GM23338 (cell line): ENCODE results near the gene NTNG2.

Source experiments
- CREB1 ChIP-seq: fragments of 250-450 bp; sonication (Bioruptor Pico); IDR thresholded peaks from 2 replicates; pipeline ENCODE4 v1.5.0; 2020; ENCODE audit warnings: low read depth, mild to moderate bottlenecking, moderate library complexity
- CTCF ChIP-seq, 2 experiments: fragments of 200-600 bp in 1 of 2; sonication (generic) in 1 of 2; conservative IDR thresholded peaks; 2 replicates each; pipeline versions ENCODE4 v1.5.1 to v1.6.1; 2016 to 2017; ENCODE audit warnings: antibody characterized with exemption in 2 of 2, low read depth in 2 of 2, mild to moderate bottlenecking in 2 of 2, moderate library complexity in 1 of 2
- ETS1 ChIP-seq: IDR thresholded peaks from 2 replicates; pipeline ENCODE4 v1.6.1; 2016; ENCODE audit warnings: antibody characterized with exemption
- EZH2 ChIP-seq: fragments of 200-600 bp; sonication (generic); IDR thresholded peaks from one replicate; pipeline ENCODE4 v1.8.0; 2017; ENCODE audit warnings: antibody characterized with exemption, mild to moderate bottlenecking, low read depth; ENCODE audit not compliant: unreplicated experiment
- EZH2phosphoT487 ChIP-seq: fragments of 200-600 bp; sonication (generic); IDR thresholded peaks from one replicate; pipeline ENCODE4 v1.8.1; 2018; ENCODE audit warnings: antibody characterized with exemption; ENCODE audit not compliant: unreplicated experiment
- JUNB ChIP-seq: IDR thresholded peaks from one replicate; pipeline ENCODE4 v1.6.1; 2016; ENCODE audit warnings: antibody characterized with exemption; ENCODE audit not compliant: unreplicated experiment
- NANOG ChIP-seq: IDR thresholded peaks from 2 replicates; pipeline ENCODE4 v1.6.1; 2016; ENCODE audit warnings: antibody characterized with exemption, borderline replicate concordance
- POLR2AphosphoS5 ChIP-seq: IDR thresholded peaks from 2 replicates; pipeline ENCODE4 v1.6.1; 2016; ENCODE audit warnings: antibody characterized with exemption, low read depth
- REST ChIP-seq: IDR thresholded peaks from one replicate; pipeline ENCODE4 v1.6.1; 2018; ENCODE audit warnings: antibody characterized with exemption; ENCODE audit not compliant: unreplicated experiment
- STAT1 ChIP-seq: IDR thresholded peaks from one replicate; pipeline ENCODE4 v1.6.1; 2016; ENCODE audit warnings: antibody characterized with exemption; ENCODE audit not compliant: unreplicated experiment
- ZNF114 ChIP-seq: fragments of 250-450 bp; sonication (Bioruptor Pico); IDR thresholded peaks from 2 replicates; pipeline ENCODE4 v1.5.0; 2020; ENCODE audit warnings: mild to moderate bottlenecking, moderate library complexity
- ZNF462 ChIP-seq: fragments of 250-450 bp; sonication (Bioruptor Pico); IDR thresholded peaks from 2 replicates; pipeline ENCODE4 v1.5.0; 2020; ENCODE audit warnings: mild to moderate bottlenecking, moderate library complexity

DNA sequence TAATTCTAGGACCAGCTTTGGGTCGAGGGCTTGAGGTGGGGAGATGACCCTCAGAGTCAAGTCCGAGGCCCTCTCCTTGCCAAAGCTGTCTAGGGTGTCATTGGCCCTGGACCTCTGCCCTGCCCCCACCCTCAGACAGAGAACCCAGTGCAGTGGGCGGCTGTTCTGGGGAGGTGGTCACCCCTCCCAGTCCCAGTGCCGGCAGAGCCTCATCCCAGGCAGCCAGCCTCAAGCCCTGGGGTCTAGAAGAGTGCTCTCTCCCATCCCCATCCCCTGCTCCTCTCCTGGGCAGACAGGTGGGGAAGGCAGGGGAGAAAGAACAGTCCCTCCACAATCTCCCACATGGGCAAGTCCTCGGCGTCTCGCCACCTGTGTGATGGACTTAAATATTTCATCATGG, 7.0 kb downstream of the NTNG2 start:
- no peak for TF ChIP-seq REST
- TF ChIP-seq CTCF (conservative IDR thresholded peaks at IDR 0.05; ENCODE audit: low read depth in 2 of 2) = no peak
- TF ChIP-seq POLR2AphosphoS5 = no peak
- no peak for TF ChIP-seq EZH2
- no peak for TF ChIP-seq NANOG
- no peak for TF ChIP-seq CREB1 (CRISPR knock-in tag)
- no peak for TF ChIP-seq STAT1
- no peak for TF ChIP-seq JUNB
- no peak for TF ChIP-seq EZH2phosphoT487
- TF ChIP-seq ETS1 = no peak
- no peak for TF ChIP-seq ZNF114 (CRISPR knock-in tag)
- TF ChIP-seq ZNF462 (CRISPR knock-in tag) = no peak
